HCT116 (cell line): Measurements from ENCODE around the gene RABL6. TPM values are rescaled to one million over a fixed set of nuclear protein-coding genes. Genes with fewer than 3 reads are reported as not detected.

ENCODE experiments used
- ATAC-seq: fragments of 200-7000 bp; cut with Tn5 transposase; 2 replicates; pipeline ENCODE4 v1.9.1; 2020; ENCODE audit warnings: mild to moderate bottlenecking, moderate library complexity
- BruUV-seq: library from RNA; stranded (reverse); fragments of 400-500 nt; replicated peaks from 2 replicates; lab custom pipeline; 2021; lab: Mats Ljungman, UMichigan
- CTCF ChIA-PET: fragments of 300-600 bp; sonication (Branson Sonifier 250); formaldehyde crosslinking; loops from one replicate; lab custom pipeline; 2021; ENCODE audit warnings: antibody characterized with exemption; lab: Charles Lee
- POLR2A ChIA-PET: fragments of 300-600, 350-600 bp; sonication (Branson Sonifier 250); formaldehyde crosslinking; loops from one replicate; lab custom pipeline; 2021; ENCODE audit warnings: antibody characterized with exemption; lab: Charles Lee
- RAD21 ChIA-PET, 2 experiments: fragments of 300-600 bp; sonication (Branson Sonifier 250); formaldehyde crosslinking; loops; one replicate each; lab custom pipeline; 2023; ENCODE audit warnings: low total read pairs in 2 of 2; ENCODE audit not compliant: uncharacterized antibody in 2 of 2, unreplicated experiment in 2 of 2, low non-redundant PET in 1 of 2; lab: Charles Lee
- DNase-seq: peaks from one replicate; pipeline ENCODE4 v3.0.0-alpha.2; 2010; ENCODE audit warnings: low read depth, low spot score
- H2AFZ ChIP-seq: fragments of 200-600 bp; shearing (Covaris generic), sonication (generic); 2 replicates; pipeline ENCODE4 v1.6.1; 2017; ENCODE audit warnings: low read depth, mixed run types, mixed read lengths, antibody characterized with exemption, low read length; ENCODE audit not compliant: poor library complexity, severe bottlenecking
- H3K27ac ChIP-seq: 2 replicates; pipeline ENCODE4 v1.5.1; 2012; ENCODE audit warnings: low read depth, low read length
- H3K27me3 ChIP-seq: fragments of 200-600 bp; sonication (generic); 2 replicates; pipeline ENCODE4 v1.6.1; 2016; ENCODE audit warnings: mixed run types, low read length, mixed read lengths; ENCODE audit not compliant: insufficient read depth
- H3K36me3 ChIP-seq, 2 experiments: fragments of 200-500 bp in 1 of 2; fragments of 200-600 bp in 1 of 2; sonication (Bioruptor generic) in 1 of 2; sonication (generic) in 1 of 2; 2 replicates each; pipeline versions ENCODE4 v1.5.1 to v1.6.1; 2014 to 2016; ENCODE audit warnings: low read length in 2 of 2, inconsistent platforms in 1 of 2, mixed read lengths in 1 of 2, mixed run types in 1 of 2; ENCODE audit not compliant: insufficient read depth in 2 of 2, control insufficient read depth in 1 of 2
- H3K4me1 ChIP-seq, 2 experiments: fragments of 200-600 bp in 1 of 2; sonication (generic) in 1 of 2; 2 replicates each; pipeline versions ENCODE4 v1.5.1 to v1.6.1; 2012 to 2017; ENCODE audit warnings: low read length in 2 of 2, inconsistent platforms in 1 of 2, mild to moderate bottlenecking in 1 of 2, mixed read lengths in 1 of 2, mixed run types in 1 of 2, moderate library complexity in 1 of 2; ENCODE audit not compliant: insufficient read depth in 2 of 2, control insufficient read depth in 1 of 2
- H3K4me2 ChIP-seq: fragments of 200-600 bp; sonication (generic); 2 replicates; pipeline ENCODE4 v1.6.1; 2017; ENCODE audit warnings: mixed run types, low read length, mixed read lengths
- H3K4me3 ChIP-seq, 2 experiments: fragments of 200-600 bp in 1 of 2; sonication (generic) in 1 of 2; replicated peaks in 1 of 2; 2 replicates each; pipeline ENCODE4 v1.5.1; 2011 to 2016; ENCODE audit warnings: low read length in 2 of 2, control low read depth in 1 of 2, low read depth in 1 of 2, mild to moderate bottlenecking in 1 of 2, mixed read lengths in 1 of 2, mixed run types in 1 of 2
- H3K79me2 ChIP-seq: fragments of 200-600 bp; sonication (generic); 2 replicates; pipeline ENCODE4 v1.6.1; 2017; ENCODE audit warnings: mild to moderate bottlenecking, mixed run types, low read length, moderate library complexity, mixed read lengths; ENCODE audit not compliant: insufficient read depth
- H3K9ac ChIP-seq: fragments of 200-600 bp; sonication (generic); 2 replicates; pipeline ENCODE4 v1.6.1; 2016; ENCODE audit warnings: low read length, mixed read lengths
- H3K9me2 ChIP-seq: fragments of 200-600 bp; sonication (generic), shearing (Covaris generic); 2 replicates; pipeline ENCODE4 v1.6.1; 2017; ENCODE audit warnings: mixed run types, mild to moderate bottlenecking, moderate library complexity; ENCODE audit not compliant: insufficient read depth
- H3K9me3 ChIP-seq, 2 experiments: fragments of 200-500 bp in 1 of 2; fragments of 200-600 bp in 1 of 2; sonication (Bioruptor generic) in 1 of 2; sonication (generic) in 1 of 2; 2 replicates each; pipeline ENCODE4 v1.6.1; 2014 to 2017; ENCODE audit warnings: low read length in 2 of 2, mixed read lengths in 2 of 2, inconsistent platforms in 1 of 2, low read depth in 1 of 2, mild to moderate bottlenecking in 1 of 2, mixed run types in 1 of 2, moderate library complexity in 1 of 2; ENCODE audit not compliant: control insufficient read depth in 1 of 2, insufficient read depth in 1 of 2
- H4K20me1 ChIP-seq: fragments of 200-600 bp; sonication (generic), shearing (Covaris generic); 2 replicates; pipeline ENCODE4 v1.6.1; 2017; ENCODE audit warnings: mixed run types, mild to moderate bottlenecking, moderate library complexity; ENCODE audit not compliant: insufficient read depth
- ATF3 ChIP-seq: IDR thresholded peaks from 2 replicates; pipeline ENCODE4 v1.6.1; 2012
- CBX3 ChIP-seq: IDR thresholded peaks from 2 replicates; pipeline ENCODE4 v1.6.1; 2012; ENCODE audit warnings: low read depth
- CEBPB ChIP-seq: IDR thresholded peaks from 2 replicates; pipeline ENCODE4 v1.6.1; 2012; ENCODE audit warnings: low read depth
- CTCF ChIP-seq, 3 experiments: fragments of 200-600 bp in 1 of 3; sonication (generic) in 1 of 3; IDR thresholded peaks in 2 of 3; conservative IDR thresholded peaks in 1 of 3; 2 replicates each; pipeline ENCODE4 v1.5.1; 2012 to 2017; ENCODE audit warnings: low read depth in 2 of 3, low read length in 2 of 3, antibody characterized with exemption in 1 of 3, borderline replicate concordance in 1 of 3, control low read depth in 1 of 3, mild to moderate bottlenecking in 1 of 3, mixed read lengths in 1 of 3, mixed run types in 1 of 3, moderate library complexity in 1 of 3; ENCODE audit not compliant: insufficient read depth in 1 of 3
- ELF1 ChIP-seq: IDR thresholded peaks from 2 replicates; pipeline ENCODE4 v1.6.1; 2012; ENCODE audit warnings: low read depth, borderline replicate concordance
- EZH2 ChIP-seq: fragments of 200-600 bp; sonication (generic); IDR thresholded peaks from 2 replicates; pipeline ENCODE4 v1.6.1; 2017; ENCODE audit warnings: antibody characterized with exemption, mixed run types
- EZH2phosphoT487 ChIP-seq: fragments of 200-600 bp; IDR thresholded peaks from 2 replicates; pipeline ENCODE4 v1.6.1; 2018; ENCODE audit warnings: antibody characterized with exemption, borderline replicate concordance
- FOSL1 ChIP-seq: IDR thresholded peaks from 2 replicates; pipeline ENCODE4 v1.6.1; 2012; ENCODE audit warnings: low read depth
- JUND ChIP-seq: IDR thresholded peaks from 2 replicates; pipeline ENCODE4 v1.6.1; 2012
- MAX ChIP-seq: IDR thresholded peaks from 2 replicates; pipeline ENCODE4 v1.6.1; 2012
- POLR2AphosphoS5 ChIP-seq: IDR thresholded peaks from 2 replicates; pipeline ENCODE4 v1.6.1; 2011; ENCODE audit warnings: mild to moderate bottlenecking, low read depth, low read length, moderate library complexity
- RAD21 ChIP-seq: IDR thresholded peaks from 2 replicates; pipeline ENCODE4 v1.6.1; 2012; ENCODE audit warnings: low read depth, mild to moderate bottlenecking
- REST ChIP-seq: IDR thresholded peaks from 2 replicates; pipeline ENCODE4 v1.6.1; 2012; ENCODE audit warnings: low read depth
- SIN3A ChIP-seq: IDR thresholded peaks from 2 replicates; pipeline ENCODE4 v1.6.1; 2012; ENCODE audit warnings: low read depth
- SP1 ChIP-seq: IDR thresholded peaks from 2 replicates; pipeline ENCODE4 v1.6.1; 2012; ENCODE audit warnings: low read depth
- SRF ChIP-seq: IDR thresholded peaks from 2 replicates; pipeline ENCODE4 v1.6.1; 2012; ENCODE audit warnings: low read depth
- TCF7L2 ChIP-seq: IDR thresholded peaks from 2 replicates; pipeline ENCODE4 v1.7.0; 2011; ENCODE audit warnings: borderline replicate concordance, inconsistent platforms; ENCODE audit not compliant: insufficient read depth, insufficient read length; ENCODE audit errors: extremely low read depth
- YY1 ChIP-seq: IDR thresholded peaks from 2 replicates; pipeline ENCODE4 v1.6.1; 2011; ENCODE audit warnings: low read length, low read depth, moderate library complexity, mild to moderate bottlenecking; ENCODE audit not compliant: insufficient replicate concordance; ENCODE audit errors: extremely low read depth
- ZBTB33 ChIP-seq: IDR thresholded peaks from 2 replicates; pipeline ENCODE4 v1.6.1; 2011; ENCODE audit warnings: mild to moderate bottlenecking, low read length, moderate library complexity; ENCODE audit not compliant: insufficient replicate concordance; ENCODE audit errors: extremely low read depth
- ZNF274 ChIP-seq: fragments of 200-500 bp; sonication (Bioruptor generic); IDR thresholded peaks from 2 replicates; pipeline ENCODE4 v1.6.1; 2014; ENCODE audit warnings: mild to moderate bottlenecking, low read depth, low read length, inconsistent platforms
- intact Hi-C: fragments of 100-400 bp; cut with micrococcal nuclease; formaldehyde crosslinking; loops from 2 replicates; pipeline ENCODE4 v1.10.0; 2022
- total RNA-seq: library from RNA; stranded (reverse); gene quantifications from one replicate; pipeline ENCODE4 v1.2.1, GENCODE V29; 2021; ENCODE audit not compliant: unreplicated experiment

RABL6 gene
- total RNA-seq, 1 experiment from 2014 or later, result 98.6 TPM

GRCh38 chr9:136854842-136855460 is 47.2 kb downstream of the RABL6 start:
- H3K27ac ChIP-seq, result no peak overlapping the region
- H3K79me2 ChIP-seq, result peaks cover 3% of the 10 kb centered on the region; the same call in 1 of the 2 replicates
- H3K9ac ChIP-seq, result no peak overlapping the region
- peaks cover 0 to 11% of the 10 kb centered on the region in 2 experiments; a peak in 1 of 4 replicates for H3K36me3 ChIP-seq
- peaks cover 4 to 16% of the 10 kb centered on the region in 2 experiments; a peak in 2 of 4 replicates for H3K4me1 ChIP-seq
- H3K4me3 ChIP-seq, result no peak overlapping the region
- no peak for TF ChIP-seq REST
- TF ChIP-seq CEBPB, result no peak
- TF ChIP-seq TCF7L2, result no peak
- TF ChIP-seq SIN3A, result no peak
- TF ChIP-seq JUND, result no peak
- TF ChIP-seq ATF3, result no peak
- no peak for TF ChIP-seq ELF1
- no peak for TF ChIP-seq SP1
- TF ChIP-seq EZH2phosphoT487, result no peak
- TF ChIP-seq EZH2, result no peak
- TF ChIP-seq ZBTB33, result no peak
- TF ChIP-seq MAX, result no peak
- TF ChIP-seq RAD21, result no peak
- no peak for TF ChIP-seq CBX3
- no peak for TF ChIP-seq SRF
- TF ChIP-seq POLR2AphosphoS5, result no peak
- TF ChIP-seq CTCF (IDR thresholded peaks at IDR 0.05 in 2 of 3, conservative IDR thresholded peaks at IDR 0.05 in 1 of 3; ENCODE audit: borderline replicate concordance in 1 of 3, insufficient read depth in 1 of 3, low read depth in 2 of 3, low read length in 2 of 3), result no peak
- no peak for TF ChIP-seq FOSL1
- TF ChIP-seq YY1, result no peak
- TF ChIP-seq ZNF274, result no peak
- H3K4me2 ChIP-seq, result no peak overlapping the region
- ChIA-PET RAD21 (no interaction called here), CTCF (no interaction called here), POLR2A (no interaction called here)
- DNase-seq (no peak), ATAC-seq (no peak)
- H3K9me3 ChIP-seq, result no peaks in the 10 kb centered on the region
- no peaks in the 10 kb centered on the region for H4K20me1 ChIP-seq
- no peaks in the 10 kb centered on the region for H3K27me3 ChIP-seq
- intact Hi-C loops, result no loop called here
- H2AFZ ChIP-seq, result no peak overlapping the region
- H3K9me2 ChIP-seq, result no peaks in the 10 kb centered on the region
- BruUV-seq, result no TSS peak
